HG03378 (cell line): ENCODE measurements around the gene STPG3.
A peak's percentile ranks its signal among the peaks of the same experiment; 100 is the strongest.

ENCODE experiments used
- ATAC-seq: cut with Tn5 transposase; IDR thresholded peaks from one replicate; pipeline ENCODE4 v1.9.1; 2021; ENCODE audit warnings: mild to moderate bottlenecking, moderate library complexity; ENCODE audit not compliant: unreplicated experiment

STPG3 gene

GRCh38 chr9:137221506-137222111 lies 29.5 kb upstream of the STPG3 start:
- ATAC-seq: no peak

GRCh38 chr9:137222190-137223077 lies 28.7 kb upstream of the STPG3 start, which contains the start of gene RNF208:
Gene RNF208, minus strand, starts transcription at chr9:137222240. Its CDS starts 1,028 bp downstream, at chr9:137221212.
- ATAC-seq: peak; percentile 2

- ATAC-seq: peak; percentile 56
Observed at GRCh38 chr9:137223078-137223970, 27.8 kb upstream of the STPG3 start.

- no peak for ATAC-seq
Observed at GRCh38 chr9:137224830-137225694, 26.0 kb upstream of the STPG3 start, which contains the start of gene CYSRT1. Gene CYSRT1, plus strand, starts transcription at chr9:137225174. Its CDS starts 448 bp downstream, at chr9:137225622.

GRCh38 chr9:137225699-137226331 lies 25.3 kb upstream of the STPG3 start:
- ATAC-seq: no peak

- no peak for ATAC-seq
Observed at GRCh38 chr9:137226338-137227053, 24.6 kb upstream of the STPG3 start.

GRCh38 chr9:137227054-137227852 lies 23.8 kb upstream of the STPG3 start, which contains the start of gene RNF224:
Gene RNF224, plus strand, starts transcription at chr9:137227502. Its CDS starts 834 bp downstream, at chr9:137228336.
- ATAC-seq: no peak

GRCh38 chr9:137227853-137228505 lies 23.1 kb upstream of the STPG3 start:
- ATAC-seq: no peak

- no peak for ATAC-seq
Observed at GRCh38 chr9:137228506-137228967, 22.5 kb upstream of the STPG3 start.

- no peak for ATAC-seq
Observed at GRCh38 chr9:137228968-137229896, 21.9 kb upstream of the STPG3 start.

- no peak for ATAC-seq
Observed at GRCh38 chr9:137229903-137230704, 21.0 kb upstream of the STPG3 start.

GRCh38 chr9:137230705-137231371 lies 20.2 kb upstream of the STPG3 start, which contains the start of gene SLC34A3:
Gene SLC34A3, plus strand, starts transcription at chr9:137230901. Its CDS starts 802 bp downstream, at chr9:137231703.
- no peak for ATAC-seq

GRCh38 chr9:137231372-137232039 lies 19.6 kb upstream of the STPG3 start:
- ATAC-seq: no peak

- ATAC-seq: no peak
Observed at GRCh38 chr9:137232101-137232500, 19.0 kb upstream of the STPG3 start.
